ENCODE results near the gene MAGEB3.

The MAGEB3 gene

DNA sequence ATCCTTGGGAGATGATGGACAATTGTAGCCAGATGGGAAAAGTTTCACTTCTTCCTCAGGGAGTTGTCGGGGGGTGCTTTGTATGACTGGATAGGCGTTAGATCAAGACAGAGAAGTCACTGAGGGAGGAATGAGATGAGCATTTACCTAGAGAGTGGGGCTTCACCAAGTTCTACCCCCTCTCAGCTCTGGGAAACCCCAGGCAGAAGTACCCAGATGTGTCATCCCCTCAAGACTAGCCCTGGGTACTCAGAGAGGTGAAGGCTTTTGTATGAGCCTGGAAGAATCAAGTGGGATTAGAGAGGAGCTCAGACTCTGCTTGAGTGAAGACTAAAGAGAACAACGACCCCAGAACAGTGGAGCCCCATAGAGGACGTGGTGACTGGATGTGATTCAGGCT, 18.4 kb downstream of the MAGEB3 start:
- TF ChIP-seq GATA2 (IDR thresholded peaks at IDR 0.05; ENCODE audit: low read depth, low read length) (no peak), GATA3 (IDR thresholded peaks at IDR 0.05; ENCODE audit: low read depth, low read length) (no peak)

DNA sequence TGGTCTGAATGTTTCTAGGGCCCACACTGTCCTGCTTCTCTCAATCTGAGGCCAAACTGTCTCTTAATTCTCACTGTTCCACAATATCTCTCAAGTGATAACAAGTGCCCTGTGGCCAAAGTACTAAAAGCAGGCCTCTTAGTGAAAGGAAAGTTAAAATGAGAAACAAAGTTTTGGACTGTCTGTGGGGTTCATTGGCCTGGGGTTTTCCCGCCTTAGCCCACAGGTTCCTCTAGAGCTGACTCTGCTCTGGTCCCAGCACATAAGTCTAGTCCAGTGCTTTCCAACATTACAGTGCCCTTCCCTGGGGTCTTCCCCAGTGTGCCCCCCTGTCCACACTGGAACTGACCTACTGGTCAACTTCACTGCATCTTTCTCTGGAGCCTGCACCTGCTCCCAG, 22.8 kb downstream of the MAGEB3 start:
- no peak for TF ChIP-seq GATA2 (IDR thresholded peaks at IDR 0.05; ENCODE audit: low read depth, low read length)
- TF ChIP-seq GATA3 (IDR thresholded peaks at IDR 0.05; ENCODE audit: low read depth, low read length) = no peak

GRCh38 chrX:30259927-30260326, 29.5 kb downstream of the MAGEB3 start:
- TF ChIP-seq GATA3 (IDR thresholded peaks at IDR 0.05; ENCODE audit: low read depth, low read length) (no peak), GATA2 (IDR thresholded peaks at IDR 0.05; ENCODE audit: low read depth, low read length) (no peak)

DNA sequence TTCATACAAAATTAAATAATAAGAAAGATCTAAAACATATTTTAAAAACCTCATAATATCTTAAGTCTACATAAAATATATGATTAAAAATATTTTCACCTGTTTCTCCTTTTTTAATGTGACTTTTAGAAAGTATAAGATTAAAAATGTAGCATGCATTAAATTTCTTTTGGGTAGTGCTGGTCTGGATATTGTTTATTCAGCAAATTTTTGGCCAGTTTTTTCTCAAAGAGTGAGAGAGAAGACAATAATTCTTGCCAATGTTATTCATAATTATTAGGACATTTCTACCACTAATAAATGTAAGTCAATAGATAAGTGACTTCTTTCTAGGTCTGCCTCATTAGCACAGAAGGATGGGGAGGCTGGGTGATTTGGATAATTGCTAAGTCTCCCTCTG, 30.6 kb downstream of the MAGEB3 start:
- no peak for TF ChIP-seq GATA3 (IDR thresholded peaks at IDR 0.05; ENCODE audit: low read depth, low read length)
- no peak for TF ChIP-seq GATA2 (IDR thresholded peaks at IDR 0.05; ENCODE audit: low read depth, low read length)

- TF ChIP-seq GATA3 (IDR thresholded peaks at IDR 0.05; ENCODE audit: low read depth, low read length) (no peak), GATA2 (IDR thresholded peaks at IDR 0.05; ENCODE audit: low read depth, low read length) (no peak)
Observed at GRCh38 chrX:30262763-30263162, 32.3 kb downstream of the MAGEB3 start.

GRCh38 chrX:30270639-30271038, 40.2 kb downstream of the MAGEB3 start:
- TF ChIP-seq GATA2 (IDR thresholded peaks at IDR 0.05; ENCODE audit: low read depth, low read length) (no peak), GATA3 (IDR thresholded peaks at IDR 0.05; ENCODE audit: low read depth, low read length) (no peak)

DNA sequence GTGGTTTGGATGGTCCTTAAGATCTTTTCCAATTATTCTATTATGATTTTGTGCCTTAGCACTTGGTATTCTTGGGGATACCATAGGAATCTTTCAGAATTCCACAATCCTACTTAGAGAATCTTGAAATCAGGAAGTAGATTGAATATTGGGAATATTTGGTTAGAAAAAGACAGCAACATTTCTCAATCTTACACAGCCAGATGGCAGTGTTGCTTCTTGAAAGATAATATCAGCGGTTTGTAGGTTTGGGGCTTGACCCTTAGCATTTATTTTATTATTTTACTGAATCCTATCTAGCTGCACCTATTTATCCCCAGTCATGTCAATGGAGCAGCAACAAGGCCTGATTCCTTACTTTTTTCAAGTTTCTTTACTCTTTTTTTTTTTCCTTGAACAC, 45.0 kb downstream of the MAGEB3 start:
- TF ChIP-seq GATA3 (IDR thresholded peaks at IDR 0.05; ENCODE audit: low read depth, low read length) (no peak), GATA2 (IDR thresholded peaks at IDR 0.05; ENCODE audit: low read depth, low read length) (no peak)

- no peak for TF ChIP-seq GATA3 (IDR thresholded peaks at IDR 0.05; ENCODE audit: low read depth, low read length)
- TF ChIP-seq GATA2 (IDR thresholded peaks at IDR 0.05; ENCODE audit: low read depth, low read length) = no peak
Observed at GRCh38 chrX:30278365-30278764, 47.9 kb downstream of the MAGEB3 start.

DNA sequence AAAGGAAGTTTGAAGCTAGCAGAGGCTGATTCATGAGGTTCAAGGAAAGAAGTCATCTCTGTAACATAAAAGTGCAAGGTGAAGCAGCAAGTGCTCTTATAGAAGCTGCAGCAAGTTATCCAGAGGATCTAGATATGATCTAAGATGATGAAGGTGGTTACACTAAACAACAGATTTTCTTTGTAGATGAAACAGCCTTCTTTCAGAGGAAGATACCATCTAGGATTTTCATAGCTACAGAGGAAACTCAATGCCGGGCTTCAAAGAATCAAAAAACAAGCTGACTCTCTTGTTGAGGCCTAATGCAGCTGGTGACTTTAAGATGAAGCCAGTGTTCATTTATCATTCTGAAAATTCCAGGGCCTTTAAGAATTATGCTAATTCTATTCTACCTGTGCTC, 50.0 kb downstream of the MAGEB3 start:
- TF ChIP-seq GATA2 (IDR thresholded peaks at IDR 0.05; ENCODE audit: low read depth, low read length) (no peak), GATA3 (IDR thresholded peaks at IDR 0.05; ENCODE audit: low read depth, low read length) (no peak)

DNA sequence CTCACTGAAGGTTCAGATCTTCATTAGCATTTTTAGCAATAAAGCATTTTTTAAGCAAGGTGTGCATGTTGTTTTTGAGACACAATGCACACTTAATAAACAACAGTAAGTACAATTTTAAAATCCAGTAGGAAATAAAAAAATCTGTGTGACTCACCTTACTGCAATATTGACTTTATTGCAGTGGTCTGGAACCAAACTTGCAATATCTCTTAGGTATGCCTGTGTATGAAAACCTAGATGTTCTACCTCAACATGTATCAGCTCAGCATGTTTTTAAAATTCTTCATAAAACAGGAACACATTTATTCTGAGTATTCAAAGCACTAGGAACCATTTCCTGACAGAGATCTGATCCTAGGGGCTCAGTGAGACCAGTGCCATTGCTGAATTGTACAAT, 52.1 kb downstream of the MAGEB3 start:
- TF ChIP-seq GATA3 (IDR thresholded peaks at IDR 0.05; ENCODE audit: low read depth, low read length) = no peak
- TF ChIP-seq GATA2 (IDR thresholded peaks at IDR 0.05; ENCODE audit: low read depth, low read length) = no peak

GRCh38 chrX:30283456-30284200, 53.2 kb downstream of the MAGEB3 start:
- no peak for TF ChIP-seq GATA3 (IDR thresholded peaks at IDR 0.05; ENCODE audit: low read depth, low read length)
- no peak for TF ChIP-seq GATA2 (IDR thresholded peaks at IDR 0.05; ENCODE audit: low read depth, low read length)

Data from SH-SY5Y (cell line).